ENCODE results near the gene ERAS.

Gene ERAS

GRCh38 chrX:48785540-48786214 is 40.6 kb upstream of the ERAS start:
- no peak overlapping the region for H3K4me2 ChIP-seq
- no peak for TF ChIP-seq Cebpa-rat (IDR thresholded peaks at IDR 0.05)
- H3K27ac ChIP-seq, result no peak overlapping the region
- no peaks in the 10 kb centered on the region for H3K36me3 ChIP-seq
- H3K9me3 ChIP-seq (replicated peaks in 1 of 11), result 0 out of 22 replicates have a peak, but pooled peaks cover 0 to 4% (median 0%) of the 10 kb centered on the region in 11 experiments
- H3K4me3 ChIP-seq, result no peak overlapping the region
- no peak overlapping the region for H3K9ac ChIP-seq
- H4K20me1 ChIP-seq, result no peaks in the 10 kb centered on the region; a peak in 2 of 22 replicates
- H3K27me3 ChIP-seq, result peaks cover 24 to 84% (median 58%) of the 10 kb centered on the region in 11 experiments
- peaks cover 0 to 6% (median 0%) of the 10 kb centered on the region in 10 experiments; a peak in 2 of 20 replicates for H3K4me1 ChIP-seq

GRCh38 chrX:48786341-48786800 is 39.9 kb upstream of the ERAS start, which contains the start of gene GATA1:
GATA1 (plus strand) TSS chrX:48786590; CDS start chrX:48791110, 4,520 bp downstream.
- Histone ChIP-seq H3K27me3 (peaks cover 24 to 86% (median 62%) of the 10 kb centered on the region in 11 experiments), H4K20me1 (no peaks in the 10 kb centered on the region; a peak in 2 of 22 replicates), H3K4me3 (no peak within 1 kb of the TSS), H3K4me1 (peaks cover 0 to 6% (median 0%) of the 10 kb centered on the region in 10 experiments; a peak in 2 of 20 replicates), H3K9ac (no peak within 1 kb of the TSS), H3K27ac (no peak within 1 kb of the TSS), H3K9me3 (replicated peaks in 1 of 11) (0 out of 22 replicates have a peak, but pooled peaks cover 0 to 3% (median 0%) of the 10 kb centered on the region in 11 experiments), H3K36me3 (no peaks in the 10 kb centered on the region), H3K4me2 (no peak within 1 kb of the TSS)
- no peak for TF ChIP-seq Cebpa-rat (IDR thresholded peaks at IDR 0.05)

GRCh38 chrX:48786825-48787504 is 39.3 kb upstream of the ERAS start:
- Histone ChIP-seq H4K20me1 (peaks cover 0 to 2% (median 0%) of the 10 kb centered on the region in 11 experiments; a peak in 3 of 22 replicates), H3K9ac (no peak overlapping the region), H3K36me3 (no peaks in the 10 kb centered on the region), H3K4me3 (no peak overlapping the region), H3K9me3 (replicated peaks in 1 of 11) (no peaks in the 10 kb centered on the region), H3K4me1 (peaks cover 0 to 6% (median 0%) of the 10 kb centered on the region in 10 experiments; a peak in 2 of 20 replicates), H3K27ac (no peak overlapping the region), H3K4me2 (no peak overlapping the region), H3K27me3 (peaks cover 24 to 86% (median 67%) of the 10 kb centered on the region in 11 experiments)
- TF ChIP-seq Cebpa-rat (IDR thresholded peaks at IDR 0.05), result no peak

GRCh38 chrX:48787505-48788443 is 38.5 kb upstream of the ERAS start:
- Histone ChIP-seq H3K36me3 (no peaks in the 10 kb centered on the region), H3K27ac (no peak overlapping the region), H3K9ac (no peak overlapping the region), H3K4me1 (peaks cover 0 to 6% (median 0%) of the 10 kb centered on the region in 10 experiments; a peak in 2 of 20 replicates), H4K20me1 (peaks cover 0 to 10% (median 0%) of the 10 kb centered on the region in 11 experiments; a peak in 4 of 22 replicates), H3K4me3 (no peak overlapping the region), H3K9me3 (replicated peaks in 1 of 11) (no peaks in the 10 kb centered on the region), H3K27me3 (peaks cover 26 to 88% (median 68%) of the 10 kb centered on the region in 11 experiments), H3K4me2 (no peak overlapping the region)
- TF ChIP-seq Cebpa-rat (IDR thresholded peaks at IDR 0.05), result no peak

- no peak overlapping the region for H3K4me3 ChIP-seq
- no peak for TF ChIP-seq Cebpa-rat (IDR thresholded peaks at IDR 0.05)
- peak overlapping the region in 3 of 11 experiments; percentile 9 to 23 (median 18); a peak in 2 of 22 replicates for H3K4me2 ChIP-seq
- peaks cover 0 to 11% (median 0%) of the 10 kb centered on the region in 11 experiments; a peak in 4 of 22 replicates for H4K20me1 ChIP-seq
- no peaks in the 10 kb centered on the region for H3K9me3 ChIP-seq (replicated peaks in 1 of 11)
- no peak overlapping the region for H3K27ac ChIP-seq
- no peaks in the 10 kb centered on the region for H3K36me3 ChIP-seq
- peaks cover 0 to 6% (median 0%) of the 10 kb centered on the region in 10 experiments; a peak in 2 of 20 replicates for H3K4me1 ChIP-seq
- H3K9ac ChIP-seq, result no peak overlapping the region
- H3K27me3 ChIP-seq, result peaks cover 35 to 95% (median 75%) of the 10 kb centered on the region in 11 experiments
Measured at GRCh38 chrX:48789366-48790220, 36.7 kb upstream of the ERAS start.

GRCh38 chrX:48790477-48790876 is 35.8 kb upstream of the ERAS start:
- H3K27ac ChIP-seq, result no peak overlapping the region
- H3K9ac ChIP-seq, result no peak overlapping the region
- H4K20me1 ChIP-seq, result peaks cover 0 to 11% (median 0%) of the 10 kb centered on the region in 11 experiments; a peak in 6 of 22 replicates
- no peak for TF ChIP-seq Cebpa-rat (IDR thresholded peaks at IDR 0.05)
- H3K9me3 ChIP-seq (replicated peaks in 1 of 11), result no peaks in the 10 kb centered on the region
- peaks cover 43 to 97% (median 80%) of the 10 kb centered on the region in 11 experiments for H3K27me3 ChIP-seq
- H3K4me2 ChIP-seq, result no peak overlapping the region
- peaks cover 0 to 6% (median 0%) of the 10 kb centered on the region in 10 experiments; a peak in 2 of 20 replicates for H3K4me1 ChIP-seq
- H3K36me3 ChIP-seq, result no peaks in the 10 kb centered on the region
- H3K4me3 ChIP-seq, result no peak overlapping the region

- Histone ChIP-seq H3K27me3 (peaks cover 51 to 99% (median 88%) of the 10 kb centered on the region in 11 experiments), H3K4me2 (no peak overlapping the region), H3K9me3 (replicated peaks in 1 of 11) (no peaks in the 10 kb centered on the region), H4K20me1 (peaks cover 0 to 11% (median 0%) of the 10 kb centered on the region in 11 experiments; a peak in 6 of 22 replicates), H3K4me1 (peaks cover 0 to 6% (median 0%) of the 10 kb centered on the region in 10 experiments; a peak in 2 of 20 replicates), H3K9ac (no peak overlapping the region), H3K27ac (no peak overlapping the region), H3K4me3 (no peak overlapping the region), H3K36me3 (no peaks in the 10 kb centered on the region)
- no peak for TF ChIP-seq Cebpa-rat (IDR thresholded peaks at IDR 0.05)
Measured at GRCh38 chrX:48791063-48791820, 35.1 kb upstream of the ERAS start.
